H1 (cell line): Measurements from ENCODE around the gene TSHB. TPM values are rescaled to one million over a fixed set of nuclear protein-coding genes. Genes with fewer than 3 reads are reported as not detected.

ENCODE experiments used
- CTCF ChIA-PET: fragments of 300-600 bp; sonication (Branson Sonifier 250); formaldehyde crosslinking; loops from one replicate; lab custom pipeline; 2021; ENCODE audit not compliant: partially characterized antibody; lab: Charles Lee
- POLR2A ChIA-PET: fragments of 300-600 bp; sonication (Branson Sonifier 250); formaldehyde crosslinking; loops from one replicate; lab custom pipeline; 2021; ENCODE audit warnings: inconsistent platforms; ENCODE audit not compliant: partially characterized antibody; lab: Charles Lee
- DNase-seq, 2 experiments: peaks; one replicate each; pipeline versions ENCODE4 v3.0.0 to v3.0.0-alpha.2; 2010 to 2022; ENCODE audit warnings: low spot score in 2 of 2, low read depth in 1 of 2, mixed read lengths in 1 of 2
- FAIRE-seq: peaks from 2 replicates; lab custom pipeline; 2011; peaks lifted over from hg19 to GRCh38; lab: Jason Lieb, UNC
- H2AFZ ChIP-seq: 2 replicates; pipeline ENCODE4 v1.8.1; 2012; ENCODE audit warnings: low read length, inconsistent platforms
- H2AK5ac ChIP-seq: 2 replicates; pipeline ENCODE4 v1.6.1; 2013; ENCODE audit warnings: low read depth, low read length
- H2BK120ac ChIP-seq: replicated peaks from 2 replicates; pipeline ENCODE3; 2013; ENCODE audit warnings: low read depth, low read length, inconsistent platforms
- H2BK12ac ChIP-seq: 2 replicates; pipeline ENCODE4 v1.6.1; 2013; ENCODE audit warnings: low read depth, low read length
- H2BK15ac ChIP-seq: 2 replicates; pipeline ENCODE4 v1.6.1; 2013; ENCODE audit warnings: low read length
- H2BK20ac ChIP-seq: 2 replicates; pipeline ENCODE4 v1.6.1; 2013; ENCODE audit warnings: low read length
- H2BK5ac ChIP-seq: 2 replicates; pipeline ENCODE4 v1.6.1; 2013; ENCODE audit warnings: low read depth, low read length
- H3K14ac ChIP-seq: 2 replicates; pipeline ENCODE4 v1.6.1; 2013; ENCODE audit warnings: inconsistent platforms; ENCODE audit not compliant: insufficient read length
- H3K18ac ChIP-seq: 2 replicates; pipeline ENCODE4 v1.6.1; 2013; ENCODE audit warnings: low read length; ENCODE audit errors: extremely low read depth
- H3K23ac ChIP-seq: 2 replicates; pipeline ENCODE4 v1.6.1; 2013; ENCODE audit warnings: inconsistent platforms; ENCODE audit not compliant: insufficient read length
- H3K23me2 ChIP-seq: 2 replicates; pipeline ENCODE4 v1.6.1; 2013; ENCODE audit warnings: low read depth, low read length
- H3K27ac ChIP-seq: 2 replicates; pipeline ENCODE4 v1.6.1; 2011; ENCODE audit warnings: low read depth, low read length, inconsistent platforms
- H3K27me3 ChIP-seq, 4 experiments: replicated peaks in 1 of 4; 1 replicate in 1 of 4; 2 replicates in 3 of 4; pipeline versions ENCODE4 v1.6.1 to v1.8.1; 2011 to 2013; ENCODE audit warnings: low read length in 3 of 4, mild to moderate bottlenecking in 3 of 4, inconsistent platforms in 2 of 4, mixed read lengths in 2 of 4, moderate library complexity in 1 of 4; ENCODE audit not compliant: control insufficient read depth in 3 of 4, insufficient read depth in 3 of 4; ENCODE audit errors: extremely low read depth in 1 of 4
- H3K36me3 ChIP-seq, 4 experiments: 2 replicates each; pipeline versions ENCODE4 v1.6.1 to v1.8.1; 2011 to 2013; ENCODE audit warnings: mild to moderate bottlenecking in 4 of 4, low read length in 3 of 4, moderate library complexity in 2 of 4, control low read depth in 1 of 4, inconsistent platforms in 1 of 4; ENCODE audit not compliant: insufficient read depth in 4 of 4, control insufficient read depth in 2 of 4
- H3K4ac ChIP-seq: replicated peaks from 2 replicates; pipeline ENCODE3; 2013; ENCODE audit warnings: low read length, low read depth, mixed read lengths, inconsistent platforms; ENCODE audit not compliant: insufficient read length
- H3K4me1 ChIP-seq, 4 experiments: replicated peaks in 1 of 4; 1 replicate in 1 of 4; 2 replicates in 3 of 4; pipeline versions ENCODE4 v1.6.1 to v1.8.1; 2011 to 2013; ENCODE audit warnings: low read length in 3 of 4, inconsistent platforms in 2 of 4, mixed read lengths in 1 of 4; ENCODE audit not compliant: insufficient read depth in 4 of 4, control insufficient read depth in 3 of 4
- H3K4me2 ChIP-seq, 2 experiments: 2 replicates each; pipeline versions ENCODE4 v1.6.1 to v1.8.1; 2011 to 2013; ENCODE audit warnings: low read depth in 2 of 2, low read length in 2 of 2, control low read depth in 1 of 2, inconsistent platforms in 1 of 2, mild to moderate bottlenecking in 1 of 2; ENCODE audit not compliant: insufficient read depth in 1 of 2
- H3K4me3 ChIP-seq, 4 experiments: fragments of 200-600, 300-600 bp in 1 of 4; sonication (generic), shearing (Covaris generic), sonication (Bioruptor Twin) in 1 of 4; 2 replicates each; pipeline versions ENCODE4 v1.5.1 to v1.8.1; 2011 to 2016; ENCODE audit warnings: low read length in 4 of 4, low read depth in 3 of 4, control low read depth in 2 of 4, inconsistent platforms in 2 of 4, mild to moderate bottlenecking in 2 of 4, mixed read lengths in 1 of 4, moderate library complexity in 1 of 4; ENCODE audit not compliant: insufficient read depth in 2 of 4; ENCODE audit errors: extremely low read depth in 1 of 4
- H3K56ac ChIP-seq: replicated peaks from 2 replicates; pipeline ENCODE3; 2013; ENCODE audit warnings: low read depth, mild to moderate bottlenecking, mixed read lengths, low read length, inconsistent platforms; ENCODE audit not compliant: insufficient read length
- H3K79me1 ChIP-seq: 2 replicates; pipeline ENCODE4 v1.6.1; 2013; ENCODE audit warnings: low read depth, low read length, control low read depth
- H3K79me2 ChIP-seq, 2 experiments: 2 replicates each; pipeline versions ENCODE4 v1.6.1 to v1.8.1; 2012 to 2013; ENCODE audit warnings: low read length in 2 of 2, mild to moderate bottlenecking in 2 of 2, inconsistent platforms in 1 of 2; ENCODE audit not compliant: insufficient read depth in 2 of 2, control insufficient read depth in 1 of 2
- H3K9ac ChIP-seq, 4 experiments: replicated peaks in 1 of 4; 1 replicate in 1 of 4; 2 replicates in 3 of 4; pipeline versions ENCODE4 v1.6.1 to v1.8.1; 2011 to 2013; ENCODE audit warnings: low read depth in 3 of 4, low read length in 3 of 4, control low read depth in 2 of 4, mild to moderate bottlenecking in 2 of 4, moderate library complexity in 2 of 4, inconsistent platforms in 1 of 4; ENCODE audit errors: extremely low read depth in 1 of 4
- H3K9me3 ChIP-seq, 2 experiments: 2 replicates each; pipeline versions ENCODE4 v1.6.1 to v1.8.1; 2012 to 2013; ENCODE audit warnings: mild to moderate bottlenecking in 2 of 2, moderate library complexity in 2 of 2, control low read depth in 1 of 2, inconsistent platforms in 1 of 2, low read depth in 1 of 2, low read length in 1 of 2, mixed read lengths in 1 of 2; ENCODE audit not compliant: insufficient read depth in 2 of 2
- H4K20me1 ChIP-seq, 2 experiments: replicated peaks in 1 of 2; 2 replicates each; pipeline versions ENCODE3 to v1.8.1; 2011 to 2013; ENCODE audit warnings: inconsistent platforms in 2 of 2, low read length in 2 of 2, mild to moderate bottlenecking in 1 of 2; ENCODE audit not compliant: insufficient read depth in 2 of 2, control insufficient read depth in 1 of 2
- H4K5ac ChIP-seq: 2 replicates; pipeline ENCODE4 v1.6.1; 2013; ENCODE audit warnings: low read length, low read depth, mixed read lengths, inconsistent platforms; ENCODE audit not compliant: insufficient read length
- H4K8ac ChIP-seq: 2 replicates; pipeline ENCODE4 v1.8.0; 2013; ENCODE audit warnings: mild to moderate bottlenecking, moderate library complexity, low read length, inconsistent platforms; ENCODE audit not compliant: insufficient read depth; ENCODE audit errors: extremely low read depth
- H4K91ac ChIP-seq: replicated peaks from 2 replicates; pipeline ENCODE3; 2013; ENCODE audit warnings: low read length, mixed read lengths, inconsistent platforms; ENCODE audit not compliant: insufficient read length
- BACH1 ChIP-seq: IDR thresholded peaks from 2 replicates; pipeline ENCODE4 v1.6.1; 2012; ENCODE audit warnings: low read length, improper control_type of control experiment
- CBX5 ChIP-seq: fragments of 300-800, 300-1000 bp; sonication (generic); IDR thresholded peaks from 2 replicates; pipeline ENCODE4 v1.7.1; 2016; ENCODE audit warnings: antibody characterized with exemption, low read length, low read depth
- CBX8 ChIP-seq: fragments of 300-800, 300-1000 bp; sonication (generic); IDR thresholded peaks from 2 replicates; pipeline ENCODE4 v1.7.1; 2016; ENCODE audit warnings: low read depth, low read length, borderline replicate concordance
- CREB1 ChIP-seq: IDR thresholded peaks from 2 replicates; pipeline ENCODE4 v1.6.1; 2012; ENCODE audit warnings: inconsistent platforms
- CTCF ChIP-seq, 3 experiments: IDR thresholded peaks; 1 replicate in 2 of 3; 2 replicates in 1 of 3; pipeline versions ENCODE4 v1.5.1 to v1.6.1; 2011; ENCODE audit warnings: low read length in 3 of 3, mild to moderate bottlenecking in 3 of 3, inconsistent platforms in 2 of 3, low read depth in 1 of 3, moderate library complexity in 1 of 3; ENCODE audit not compliant: insufficient read depth in 1 of 3; ENCODE audit errors: control extremely low read depth in 1 of 3
- EP300 ChIP-seq, 2 experiments: IDR thresholded peaks; 1 replicate in 1 of 2; 2 replicates in 1 of 2; pipeline ENCODE4 v1.6.1; 2011 to 2012; ENCODE audit warnings: low read depth in 2 of 2, low read length in 2 of 2, mild to moderate bottlenecking in 2 of 2, borderline replicate concordance in 1 of 2, inconsistent platforms in 1 of 2, moderate library complexity in 1 of 2
- FOSL1 ChIP-seq: IDR thresholded peaks from 2 replicates; pipeline ENCODE4 v1.6.1; 2011; ENCODE audit warnings: mild to moderate bottlenecking, low read depth, low read length, moderate library complexity; ENCODE audit not compliant: insufficient read depth
- POU5F1 ChIP-seq: IDR thresholded peaks from 2 replicates; pipeline ENCODE4 v1.6.1; 2011; ENCODE audit warnings: low read depth, mild to moderate bottlenecking, low read length, moderate library complexity
- RNF2 ChIP-seq: fragments of 200-900, 300-1000 bp; sonication (generic); IDR thresholded peaks from 2 replicates; pipeline ENCODE4 v1.7.1; 2016; ENCODE audit warnings: borderline replicate concordance, low read depth, mild to moderate bottlenecking, antibody characterized with exemption, low read length; ENCODE audit not compliant: poor library complexity, severe bottlenecking; ENCODE audit errors: missing control alignments
- SP2 ChIP-seq: IDR thresholded peaks from 2 replicates; pipeline ENCODE4 v1.6.1; 2012; ENCODE audit warnings: mild to moderate bottlenecking, low read length, inconsistent platforms
- WGBS, 2 experiments: shearing (Covaris generic) in 1 of 2; methylation state at CpG; one replicate each; pipeline versions ENCODE4 v1.1.6 to v1.1.7; 2013 to 2015; ENCODE audit warnings: low lambda C conversion rate in 2 of 2, mixed read lengths in 2 of 2, inconsistent platforms in 1 of 2, low coverage in 1 of 2, missing lambda C conversion rate in 1 of 2; ENCODE audit not compliant: insufficient replicate concordance in 2 of 2, insufficient coverage in 1 of 2, insufficient read length in 1 of 2; ENCODE audit errors: extremely low coverage in 1 of 2, missing lambda C conversion rate in 1 of 2; 5-methylcytosine and 5-hydroxymethylcytosine counted together
- polyA plus RNA-seq, 7 experiments: library from polyadenylated mRNA; depleted of rRNA in 3 of 7; stranded (reverse) in 5 of 7; unstranded in 2 of 7; fragments of >200 nt in 5 of 7; fragments of 200-250 nt in 2 of 7; gene quantifications; 1 replicate in 5 of 7; 2 replicates in 1 of 7; 4 replicates in 1 of 7; pipeline versions ENCODE4 v1.2.1 to v1.2.3, GENCODE V29; 2011 to 2013; ENCODE audit warnings: missing spikeins in 2 of 7, mixed read lengths in 2 of 7
- total RNA-seq: library from RNA; stranded (reverse); fragmentation: NEBNext Ultra II Directional; extraction: Animal tissue kit (Norgen Biotek cat#: 25700); gene quantifications from 2 replicates; pipeline ENCODE4 v1.2.1, GENCODE V29; 2021

Gene TSHB
- total and polyA plus RNA-seq, 2 of the 8 experiments (the other 6 are each of a cell fraction or from before 2014, with no cell fraction given): not detected

- no peak overlapping the region for H4K5ac ChIP-seq
- no peaks in the 10 kb centered on the region for H3K79me2 ChIP-seq
- WGBS, 2 experiments: 88% methylated on average over 8 of the region's 8 CpGs; no CpG with 5 or more reads in 1 of the 2 experiments
- no peak overlapping the region for H2BK120ac ChIP-seq
- no peak overlapping the region for H2AFZ ChIP-seq
- H3K4me2 ChIP-seq: no peak overlapping the region
- H2BK5ac ChIP-seq: no peak overlapping the region
- H2BK12ac ChIP-seq: no peak overlapping the region
- H3K56ac ChIP-seq: no peak overlapping the region
- H2BK20ac ChIP-seq: no peak overlapping the region
- H3K27ac ChIP-seq: no peak overlapping the region
- no peak overlapping the region for H4K91ac ChIP-seq
- FAIRE-seq (no peak), DNase-seq (no peak)
- H3K4me1 ChIP-seq: no peaks in the 10 kb centered on the region; a peak in 2 of 7 replicates
- H2BK15ac ChIP-seq: no peak overlapping the region
- no peaks in the 10 kb centered on the region for H3K79me1 ChIP-seq
- no peaks in the 10 kb centered on the region for H3K27me3 ChIP-seq
- H3K23me2 ChIP-seq: no peaks in the 10 kb centered on the region
- ChIA-PET CTCF (interaction anchor here (0.9 to 1.7 kb wide), 3 partner anchors 9 to 89 kb away, joined by 3 to 5 read pairs (median 3); no protein-coding TSS in a partner anchor), POLR2A (interaction anchor here (0.6 kb wide), 1 partner anchor 12 kb away, joined by 3 read pairs; no protein-coding TSS in a partner anchor)
- no peak overlapping the region for H2AK5ac ChIP-seq
- no peak overlapping the region for H3K23ac ChIP-seq
- no peak overlapping the region for H3K4me3 ChIP-seq
- no peak overlapping the region for H3K4ac ChIP-seq
- no peak overlapping the region for H3K9ac ChIP-seq
- H3K14ac ChIP-seq: no peak overlapping the region
- no peak overlapping the region for H3K18ac ChIP-seq
- no peaks in the 10 kb centered on the region for H3K9me3 ChIP-seq
- no peaks in the 10 kb centered on the region for H3K36me3 ChIP-seq
- no peaks in the 10 kb centered on the region for H4K20me1 ChIP-seq
- no peak overlapping the region for H4K8ac ChIP-seq
- TF ChIP-seq CBX8 (no peak), POU5F1 (no peak), SP2 (no peak), FOSL1 (no peak), EP300 (IDR thresholded peaks at IDR 0.05; ENCODE audit: borderline replicate concordance in 1 of 2, low read depth in 2 of 2, low read length in 2 of 2) (no peak), CTCF (IDR thresholded peaks at IDR 0.05; ENCODE audit: control extremely low read depth in 1 of 3, insufficient read depth in 1 of 3, low read depth in 1 of 3, low read length in 3 of 3) (no peak), CREB1 (no peak), RNF2 (no peak), CBX5 (no peak), BACH1 (no peak)
Observed at GRCh38 chr1:115067161-115067859, 37.7 kb downstream of the TSHB start.
